Stomach (tissue), 4 donors: ENCODE results near the gene KRTAP13-3.

Experiments
- POLR2A ChIP-seq, 4 donors: fragments of 450-650 bp; IDR thresholded peaks; one replicate each; pipeline ENCODE4 v1.6.1; 2016; ENCODE audit warnings: antibody characterized with exemption in 4 of 4, control low read depth in 2 of 4, mild to moderate bottlenecking in 1 of 4, moderate library complexity in 1 of 4
- TF ChIP-seq, protein P1 (sequence below), 7 experiments: fragments of 450-650 bp in 4 of 7; fragments of 200-600 bp in 3 of 7; sonication (generic) in 3 of 7; IDR thresholded peaks; one replicate each; pipeline ENCODE4 v1.5.1; 2016 to 2019; ENCODE audit warnings: antibody characterized with exemption in 7 of 7, control low read depth in 2 of 7, mild to moderate bottlenecking in 1 of 7

DNA sequence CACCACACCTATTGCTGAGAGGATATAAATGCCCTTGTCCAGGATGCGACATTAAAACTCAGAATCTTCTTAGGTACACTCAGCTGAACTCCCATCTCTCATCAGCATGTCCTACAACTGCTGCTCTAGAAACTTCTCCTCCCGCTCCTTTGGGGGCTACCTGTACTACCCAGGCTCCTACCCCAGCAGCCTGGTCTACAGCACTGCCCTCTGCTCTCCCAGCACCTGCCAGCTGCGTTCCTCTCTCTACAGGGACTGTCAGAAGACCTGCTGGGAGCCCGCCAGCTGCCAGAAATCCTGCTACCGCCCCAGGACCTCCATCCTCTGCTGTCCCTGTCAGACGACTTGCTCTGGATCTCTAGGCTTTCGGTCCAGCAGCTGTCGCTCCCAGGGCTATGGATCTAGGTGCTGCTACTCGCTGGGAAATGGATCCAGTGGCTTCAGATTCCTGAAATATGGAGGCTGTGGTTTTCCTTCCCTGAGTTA, 4.5 kb upstream of the KRTAP13-3 start, which contains the start of gene KRTAP13-4:
- TF ChIP-seq, protein P1, sequence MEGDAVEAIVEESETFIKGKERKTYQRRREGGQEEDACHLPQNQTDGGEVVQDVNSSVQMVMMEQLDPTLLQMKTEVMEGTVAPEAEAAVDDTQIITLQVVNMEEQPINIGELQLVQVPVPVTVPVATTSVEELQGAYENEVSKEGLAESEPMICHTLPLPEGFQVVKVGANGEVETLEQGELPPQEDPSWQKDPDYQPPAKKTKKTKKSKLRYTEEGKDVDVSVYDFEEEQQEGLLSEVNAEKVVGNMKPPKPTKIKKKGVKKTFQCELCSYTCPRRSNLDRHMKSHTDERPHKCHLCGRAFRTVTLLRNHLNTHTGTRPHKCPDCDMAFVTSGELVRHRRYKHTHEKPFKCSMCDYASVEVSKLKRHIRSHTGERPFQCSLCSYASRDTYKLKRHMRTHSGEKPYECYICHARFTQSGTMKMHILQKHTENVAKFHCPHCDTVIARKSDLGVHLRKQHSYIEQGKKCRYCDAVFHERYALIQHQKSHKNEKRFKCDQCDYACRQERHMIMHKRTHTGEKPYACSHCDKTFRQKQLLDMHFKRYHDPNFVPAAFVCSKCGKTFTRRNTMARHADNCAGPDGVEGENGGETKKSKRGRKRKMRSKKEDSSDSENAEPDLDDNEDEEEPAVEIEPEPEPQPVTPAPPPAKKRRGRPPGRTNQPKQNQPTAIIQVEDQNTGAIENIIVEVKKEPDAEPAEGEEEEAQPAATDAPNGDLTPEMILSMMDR (IDR thresholded peaks at IDR 0.05) = no peak
- no peak for TF ChIP-seq POLR2A (IDR thresholded peaks at IDR 0.05)
